IgD-negative memory B cell (primary cell): ENCODE data around the gene EXOG. TPM values are rescaled to one million over a fixed set of nuclear protein-coding genes. Genes with fewer than 3 reads are reported as not detected.

Experiments
- H3K27ac Mint-ChIP-seq, 3 donors: one replicate each; pipeline ENCODE4 v1.8.0; 2020 to 2022; ENCODE audit warnings: mild to moderate bottlenecking in 3 of 3, mixed read lengths in 3 of 3, moderate library complexity in 1 of 3
- H3K27me3 Mint-ChIP-seq: one replicate; pipeline ENCODE4 v1.8.0; 2021; ENCODE audit warnings: mixed read lengths
- H3K36me3 Mint-ChIP-seq: one replicate; pipeline ENCODE4 v1.8.0; 2020; ENCODE audit warnings: mild to moderate bottlenecking, mixed read lengths
- H3K4me1 Mint-ChIP-seq, 3 donors: one replicate each; pipeline ENCODE4 v1.8.0; 2020 to 2022; ENCODE audit warnings: mixed read lengths in 3 of 3, mild to moderate bottlenecking in 1 of 3
- H3K4me3 Mint-ChIP-seq, 4 donors: one replicate each; pipeline ENCODE4 v1.8.0; 2020 to 2022; ENCODE audit warnings: mild to moderate bottlenecking in 4 of 4, mixed read lengths in 4 of 4, moderate library complexity in 3 of 4
- H3K9me3 Mint-ChIP-seq, 3 donors: one replicate each; pipeline ENCODE4 v1.8.0; 2020 to 2021; ENCODE audit warnings: mixed read lengths in 3 of 3, mild to moderate bottlenecking in 1 of 3
- polyA plus RNA-seq: library from polyadenylated mRNA; unstranded; fragments of 300-500 nt; fragmentation: Illumina TruSeq; gene quantifications from one replicate; pipeline ENCODE4 v1.2.3, GENCODE V29; 2021

Gene EXOG
- polyA plus RNA-seq, 1 donor from 2014 or later: 13.6 TPM

DNA sequence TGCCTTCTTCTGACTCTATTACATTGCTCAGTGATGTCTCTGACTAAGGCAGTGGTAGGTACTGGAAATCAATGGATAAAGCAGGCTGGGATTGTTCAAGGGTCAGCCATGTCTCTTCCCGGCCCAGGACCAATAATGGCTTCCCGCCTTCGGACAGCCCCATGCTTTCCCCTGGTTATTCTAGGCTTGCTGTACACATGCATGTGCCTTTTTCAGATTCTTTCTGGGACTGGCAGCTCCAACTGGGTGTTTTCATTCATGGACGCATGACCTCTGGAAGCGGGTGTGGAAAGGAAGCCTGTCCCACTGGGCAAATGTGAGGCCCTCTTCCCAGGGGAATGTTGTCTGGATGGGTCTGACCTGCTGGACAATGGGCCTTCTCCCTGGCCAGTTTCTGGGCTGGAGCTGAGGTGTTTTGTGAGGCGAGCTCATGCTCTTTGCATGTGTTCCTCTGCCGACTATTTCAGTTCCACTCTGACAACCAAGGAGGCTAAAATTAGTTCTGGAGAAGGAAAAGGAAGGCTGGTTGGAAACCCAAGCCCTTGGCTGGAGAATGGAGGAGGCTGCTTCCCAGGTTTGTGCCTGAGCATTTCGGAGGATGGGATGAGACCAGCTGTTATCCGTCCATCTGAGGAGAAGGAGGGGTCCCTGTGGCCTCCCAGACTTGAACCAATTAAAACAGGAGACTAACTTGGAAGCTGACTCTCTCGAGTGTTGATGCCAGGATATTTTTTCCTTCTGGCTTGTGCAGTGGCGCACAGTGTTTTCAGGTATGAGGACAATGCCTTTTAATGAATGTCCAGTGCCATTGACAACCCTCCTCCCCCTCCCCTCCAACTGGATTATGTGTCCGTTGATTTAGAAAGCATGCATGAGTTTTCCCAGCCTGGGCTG, 35.5 kb upstream of the EXOG start:
- Mint-ChIP-seq H3K36me3 (no peaks in the 10 kb centered on the region), H3K27me3 (no peaks in the 10 kb centered on the region), H3K9me3 (peaks cover 0 to 3% (median 2%) of the 10 kb centered on the region in 3 donors), H3K4me1 (peaks cover 0 to 6% (median 2%) of the 10 kb centered on the region in 3 donors), H3K4me3 (peak overlapping the region in 1 of 4 donors; percentile 13), H3K27ac (no peak overlapping the region)

DNA sequence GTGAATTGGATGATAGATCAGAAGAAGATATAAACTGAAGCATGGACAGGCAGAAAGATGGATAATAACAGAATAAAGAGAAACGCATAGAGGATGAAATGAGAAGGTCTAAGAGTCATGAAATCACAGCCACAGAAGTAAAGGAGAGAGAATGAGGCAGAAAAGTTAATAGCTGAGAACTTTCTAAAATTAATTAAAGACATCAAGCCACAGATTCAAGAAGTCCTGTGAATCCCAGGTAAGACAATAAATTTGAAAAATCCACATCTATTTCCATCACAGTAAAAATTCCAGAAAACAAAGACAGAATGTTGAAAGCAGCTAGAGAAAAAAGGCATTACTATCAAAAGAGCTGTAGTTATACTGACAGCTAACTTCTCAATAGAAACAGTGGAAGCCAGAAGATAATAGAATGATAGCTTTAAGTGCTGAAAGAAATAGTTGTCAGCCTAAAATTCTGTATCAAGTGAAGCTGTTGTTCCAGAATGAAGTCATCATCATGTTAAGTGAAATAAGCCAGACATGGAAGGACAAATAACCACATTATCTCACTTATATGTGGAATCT, 30.5 kb upstream of the EXOG start:
- no peaks in the 10 kb centered on the region for H3K4me1 Mint-ChIP-seq
- no peak overlapping the region for H3K4me3 Mint-ChIP-seq
- peak overlapping the region in 2 of 3 donors; percentile 14 to 78 for H3K27ac Mint-ChIP-seq
- no peaks in the 10 kb centered on the region for H3K27me3 Mint-ChIP-seq
- peaks cover 2% of the 10 kb centered on the region for H3K36me3 Mint-ChIP-seq
- H3K9me3 Mint-ChIP-seq: peaks cover 7 to 28% (median 8%) of the 10 kb centered on the region in 3 donors

DNA sequence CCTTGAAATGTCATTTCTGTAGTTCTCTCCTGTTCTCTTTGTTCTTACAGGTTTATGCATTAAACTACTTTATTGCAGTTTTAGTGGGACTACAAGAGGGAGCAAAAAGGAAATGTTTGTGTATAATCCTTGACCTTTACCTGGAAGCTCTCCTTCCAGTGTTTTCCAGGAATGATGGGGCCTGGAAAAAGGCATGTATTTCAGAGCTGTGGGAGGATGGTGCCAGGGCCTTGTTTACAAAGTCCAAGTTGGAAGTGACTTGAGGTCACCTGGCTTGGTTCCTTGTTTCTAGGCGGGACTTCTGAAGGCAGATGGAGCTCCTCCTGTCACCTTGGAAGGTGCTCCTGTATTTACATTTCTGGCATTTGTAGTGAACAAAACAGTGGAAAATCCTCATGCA, 27.4 kb upstream of the EXOG start:
- H3K4me3 Mint-ChIP-seq: no peak overlapping the region
- H3K36me3 Mint-ChIP-seq: peaks cover 2% of the 10 kb centered on the region
- H3K9me3 Mint-ChIP-seq: peaks cover 7 to 29% (median 8%) of the 10 kb centered on the region in 3 donors
- H3K27ac Mint-ChIP-seq: no peak overlapping the region
- no peaks in the 10 kb centered on the region for H3K27me3 Mint-ChIP-seq
- no peaks in the 10 kb centered on the region for H3K4me1 Mint-ChIP-seq

DNA sequence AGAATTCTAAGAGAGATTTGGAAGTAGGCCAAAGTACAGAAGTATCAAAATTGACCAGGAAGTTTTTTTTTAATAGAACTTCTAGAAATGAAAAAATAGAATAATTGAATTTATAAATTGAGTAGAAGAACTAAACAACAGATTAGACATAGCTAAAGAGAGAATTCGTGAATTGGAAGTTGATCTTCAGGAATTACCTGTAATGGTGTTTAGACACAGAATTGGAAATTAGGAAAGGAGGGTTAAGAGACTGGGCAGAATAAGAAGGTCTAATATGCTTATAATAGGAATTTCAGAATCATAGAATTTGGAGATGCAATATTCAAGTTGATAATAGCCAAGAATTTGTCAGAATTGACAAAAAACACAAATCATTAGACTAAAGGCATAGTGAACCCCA, 26.3 kb upstream of the EXOG start:
- H3K27ac Mint-ChIP-seq: no peak overlapping the region
- no peaks in the 10 kb centered on the region for H3K4me1 Mint-ChIP-seq
- no peak overlapping the region for H3K4me3 Mint-ChIP-seq
- peaks cover 7 to 29% (median 7%) of the 10 kb centered on the region in 3 donors for H3K9me3 Mint-ChIP-seq
- peaks cover 2% of the 10 kb centered on the region for H3K36me3 Mint-ChIP-seq
- H3K27me3 Mint-ChIP-seq: no peaks in the 10 kb centered on the region

DNA sequence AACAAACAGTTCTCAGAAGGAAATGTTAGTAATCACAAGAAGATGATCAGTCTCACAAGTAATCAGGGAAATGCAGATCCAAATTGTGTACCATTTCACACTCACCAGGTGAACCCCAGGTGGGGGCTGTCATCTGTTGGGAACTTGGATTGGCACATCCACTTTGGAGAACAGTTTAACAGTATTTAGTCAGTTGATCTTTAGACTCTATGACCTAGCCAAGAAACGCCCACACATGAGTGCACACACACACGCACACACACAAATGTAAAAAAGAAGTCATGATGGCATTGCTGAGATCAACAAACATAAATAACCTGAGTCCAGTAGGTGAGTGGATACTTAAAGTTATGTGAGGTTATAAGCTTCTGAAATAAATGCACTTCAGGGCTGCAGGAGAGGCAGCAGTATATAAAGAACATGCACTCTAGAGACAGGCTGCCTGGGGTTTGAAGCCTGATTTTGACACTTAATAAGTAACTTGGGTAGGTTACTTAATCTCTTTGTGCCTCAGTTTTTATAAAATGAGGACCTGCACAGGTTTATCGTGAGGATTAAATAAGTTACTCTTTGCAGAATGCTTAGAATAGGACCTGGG, 24.8 kb upstream of the EXOG start:
- Mint-ChIP-seq H3K36me3 (peaks cover 2% of the 10 kb centered on the region), H3K9me3 (peaks cover 7 to 22% (median 7%) of the 10 kb centered on the region in 3 donors), H3K4me1 (no peaks in the 10 kb centered on the region), H3K4me3 (no peak overlapping the region), H3K27ac (no peak overlapping the region), H3K27me3 (no peaks in the 10 kb centered on the region)

DNA sequence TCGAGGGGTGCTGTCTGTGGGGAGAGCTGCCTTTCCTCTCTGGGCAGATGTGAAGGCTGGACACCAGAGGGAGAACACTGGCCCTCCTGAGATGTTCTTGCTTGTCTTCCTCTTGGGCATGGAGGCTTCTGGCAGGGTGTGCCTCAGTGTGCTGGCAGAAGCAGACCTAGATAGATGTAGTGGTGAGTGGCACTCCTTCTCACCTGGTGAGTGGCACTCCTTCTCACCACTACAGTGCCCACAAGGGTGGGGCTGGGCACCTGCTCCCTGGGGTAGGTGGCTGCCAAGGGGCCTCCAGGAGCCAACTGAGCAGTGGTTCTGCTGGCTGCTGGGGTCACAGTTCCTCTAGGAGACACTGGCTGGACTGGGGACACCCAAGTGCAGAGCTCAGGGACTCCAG, 23.8 kb upstream of the EXOG start:
- no peaks in the 10 kb centered on the region for H3K27me3 Mint-ChIP-seq
- no peaks in the 10 kb centered on the region for H3K4me1 Mint-ChIP-seq
- no peaks in the 10 kb centered on the region for H3K36me3 Mint-ChIP-seq
- H3K9me3 Mint-ChIP-seq: peaks cover 5 to 22% (median 7%) of the 10 kb centered on the region in 3 donors
- H3K4me3 Mint-ChIP-seq: no peak overlapping the region
- no peak overlapping the region for H3K27ac Mint-ChIP-seq

DNA sequence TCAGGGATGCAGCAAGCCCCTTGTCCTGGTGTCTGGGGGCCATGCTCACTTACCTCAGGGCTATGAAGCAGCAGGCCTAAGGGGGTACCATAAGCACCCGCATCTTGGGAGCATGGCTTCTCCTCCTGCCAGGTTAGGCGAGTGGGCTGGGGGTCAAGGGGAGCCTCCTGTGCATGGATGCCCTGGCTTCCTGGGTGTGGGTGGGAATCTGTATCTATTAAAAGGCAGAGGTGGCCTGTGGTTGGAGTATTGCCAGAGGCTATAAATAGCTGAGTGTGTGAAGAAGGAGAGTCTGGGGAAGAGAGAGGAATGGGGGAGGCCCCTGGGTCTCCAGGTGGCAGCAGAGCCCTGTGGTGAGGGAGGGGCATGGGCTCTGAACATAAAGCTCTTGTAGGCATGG, 22.9 kb upstream of the EXOG start:
- H3K4me1 Mint-ChIP-seq: no peaks in the 10 kb centered on the region
- H3K4me3 Mint-ChIP-seq: no peak overlapping the region
- H3K36me3 Mint-ChIP-seq: no peaks in the 10 kb centered on the region
- no peaks in the 10 kb centered on the region for H3K27me3 Mint-ChIP-seq
- H3K27ac Mint-ChIP-seq: peak overlapping the region in 1 of 3 donors; percentile 59
- peaks cover 5 to 22% (median 7%) of the 10 kb centered on the region in 3 donors for H3K9me3 Mint-ChIP-seq

DNA sequence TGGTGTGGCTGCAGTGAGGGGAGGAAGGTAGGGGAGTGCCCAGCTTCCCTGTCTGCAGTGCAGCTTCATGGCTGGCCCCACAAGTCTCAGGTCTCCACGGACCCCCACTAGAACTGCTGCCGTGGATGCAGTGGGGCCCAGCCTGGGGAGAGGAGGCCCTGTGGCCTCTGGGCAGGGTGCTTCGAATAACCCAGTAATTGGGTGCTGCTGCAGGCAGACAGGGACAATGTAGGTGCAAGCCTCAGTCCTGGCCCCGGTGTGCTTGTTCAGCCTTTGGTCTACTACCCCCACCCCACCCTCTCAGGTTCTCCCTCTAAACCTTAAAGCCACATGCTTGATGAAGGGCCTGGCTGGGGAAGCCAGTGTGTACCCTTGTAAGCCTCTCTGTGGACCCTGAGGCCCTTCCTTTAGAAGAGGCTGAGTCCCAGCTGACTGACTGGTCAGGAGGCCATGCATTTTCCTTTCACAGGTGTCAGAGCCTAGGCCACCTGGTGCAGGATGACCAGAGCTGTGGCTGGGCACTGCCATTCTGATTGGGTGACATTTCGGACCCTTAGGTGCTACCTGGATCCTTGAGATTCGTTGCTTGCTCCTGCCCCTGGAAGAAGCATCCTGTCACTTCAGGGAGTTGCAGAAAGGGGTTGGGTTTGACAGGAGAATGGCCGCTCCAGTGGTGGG, 21.1 kb upstream of the EXOG start:
- Mint-ChIP-seq H3K27ac (no peak overlapping the region), H3K27me3 (no peaks in the 10 kb centered on the region), H3K9me3 (peaks cover 0 to 6% (median 0%) of the 10 kb centered on the region in 3 donors), H3K36me3 (no peaks in the 10 kb centered on the region), H3K4me1 (no peaks in the 10 kb centered on the region), H3K4me3 (no peak overlapping the region)

DNA sequence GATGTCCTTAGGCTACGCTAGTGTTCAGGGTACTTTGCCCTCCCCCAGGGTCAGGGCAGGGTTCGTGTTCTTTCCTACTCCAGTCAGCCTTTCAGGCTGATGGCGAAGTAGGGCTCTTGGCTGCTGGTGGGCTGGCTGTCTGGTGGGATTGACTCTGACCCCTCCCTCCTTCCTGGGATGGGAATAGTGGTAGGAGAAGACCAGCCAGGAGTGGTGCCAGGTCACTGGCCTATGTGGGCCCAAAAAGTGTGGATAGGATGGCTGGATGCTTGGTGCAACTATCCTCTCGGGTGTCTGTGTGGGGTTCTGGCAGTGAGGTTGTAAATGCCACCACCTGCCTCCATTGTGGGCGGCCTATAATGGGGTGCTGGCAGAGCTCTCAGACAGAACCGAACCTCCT, 20.4 kb upstream of the EXOG start:
- H3K36me3 Mint-ChIP-seq: no peaks in the 10 kb centered on the region
- no peak overlapping the region for H3K4me3 Mint-ChIP-seq
- peaks cover 0 to under 1% (median 0%) of the 10 kb centered on the region in 3 donors for H3K9me3 Mint-ChIP-seq
- H3K4me1 Mint-ChIP-seq: no peaks in the 10 kb centered on the region
- H3K27me3 Mint-ChIP-seq: no peaks in the 10 kb centered on the region
- H3K27ac Mint-ChIP-seq: no peak overlapping the region

DNA sequence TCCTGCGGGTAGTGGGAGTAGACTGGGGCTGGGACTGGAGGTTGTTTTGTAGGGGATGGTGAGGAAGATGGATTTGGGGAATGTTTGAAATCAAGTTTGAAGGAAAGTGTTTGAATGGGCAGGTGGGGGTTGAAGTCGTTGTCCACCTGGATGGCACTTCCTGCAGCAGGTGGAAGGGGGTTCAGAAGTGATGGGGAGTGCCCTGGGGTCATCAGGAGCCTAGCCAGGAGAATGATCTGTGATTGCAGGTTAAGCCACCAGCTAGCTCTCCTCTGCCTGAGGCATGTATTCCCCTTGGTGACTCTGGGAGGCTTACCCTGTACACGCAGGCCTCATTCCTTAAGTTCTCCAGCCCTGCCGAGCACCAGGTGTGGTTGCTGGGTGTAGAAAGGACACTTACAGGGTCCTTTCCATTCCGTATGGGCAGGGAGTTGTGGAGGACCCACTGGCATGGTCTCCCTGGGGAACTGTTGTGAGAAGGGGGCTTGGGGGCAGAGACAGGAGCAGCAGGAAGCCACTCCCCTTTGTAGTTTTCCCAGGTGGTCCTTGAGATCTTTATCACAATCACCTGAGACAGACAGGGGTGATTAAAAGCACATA, 19.9 kb upstream of the EXOG start:
- H3K36me3 Mint-ChIP-seq: no peaks in the 10 kb centered on the region
- H3K27me3 Mint-ChIP-seq: no peaks in the 10 kb centered on the region
- no peaks in the 10 kb centered on the region for H3K9me3 Mint-ChIP-seq
- no peak overlapping the region for H3K27ac Mint-ChIP-seq
- H3K4me1 Mint-ChIP-seq: no peaks in the 10 kb centered on the region
- no peak overlapping the region for H3K4me3 Mint-ChIP-seq

DNA sequence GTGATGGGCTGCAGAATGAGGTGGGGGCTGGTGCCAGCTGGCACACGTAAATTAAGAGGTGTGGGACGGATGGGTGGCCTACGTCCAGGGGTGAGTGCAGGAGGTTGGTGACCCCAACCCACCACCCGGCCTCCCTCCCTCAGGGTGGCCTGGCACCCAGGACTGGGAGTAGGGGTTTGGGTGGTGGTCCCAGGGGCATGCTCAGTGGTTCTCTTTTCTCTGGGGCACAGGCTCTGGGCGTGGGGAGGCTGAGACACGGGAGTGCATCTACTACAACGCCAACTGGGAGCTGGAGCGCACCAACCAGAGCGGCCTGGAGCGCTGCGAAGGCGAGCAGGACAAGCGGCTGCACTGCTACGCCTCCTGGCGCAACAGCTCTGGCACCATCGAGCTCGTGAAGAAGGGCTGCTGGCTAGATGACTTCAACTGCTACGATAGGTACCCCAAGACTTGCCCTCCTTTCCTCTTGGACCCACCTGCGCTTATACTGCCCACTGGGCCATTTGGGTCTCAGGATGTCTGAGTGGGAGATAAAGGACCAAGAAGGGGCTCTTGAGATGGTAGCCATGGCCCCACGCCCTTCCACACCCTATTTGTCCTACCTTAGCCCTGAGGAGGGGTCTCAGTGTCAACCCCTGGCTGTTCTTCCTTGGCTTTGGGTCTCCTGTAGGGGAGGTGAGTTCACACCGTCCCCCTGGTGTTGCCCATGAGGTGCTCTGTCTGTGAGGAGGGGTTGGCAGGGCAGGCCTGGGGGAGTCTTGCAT, 18.9 kb upstream of the EXOG start:
- H3K4me3 Mint-ChIP-seq: no peak overlapping the region
- no peaks in the 10 kb centered on the region for H3K27me3 Mint-ChIP-seq
- H3K36me3 Mint-ChIP-seq: no peaks in the 10 kb centered on the region
- no peaks in the 10 kb centered on the region for H3K4me1 Mint-ChIP-seq
- H3K27ac Mint-ChIP-seq: no peak overlapping the region
- H3K9me3 Mint-ChIP-seq: no peaks in the 10 kb centered on the region

DNA sequence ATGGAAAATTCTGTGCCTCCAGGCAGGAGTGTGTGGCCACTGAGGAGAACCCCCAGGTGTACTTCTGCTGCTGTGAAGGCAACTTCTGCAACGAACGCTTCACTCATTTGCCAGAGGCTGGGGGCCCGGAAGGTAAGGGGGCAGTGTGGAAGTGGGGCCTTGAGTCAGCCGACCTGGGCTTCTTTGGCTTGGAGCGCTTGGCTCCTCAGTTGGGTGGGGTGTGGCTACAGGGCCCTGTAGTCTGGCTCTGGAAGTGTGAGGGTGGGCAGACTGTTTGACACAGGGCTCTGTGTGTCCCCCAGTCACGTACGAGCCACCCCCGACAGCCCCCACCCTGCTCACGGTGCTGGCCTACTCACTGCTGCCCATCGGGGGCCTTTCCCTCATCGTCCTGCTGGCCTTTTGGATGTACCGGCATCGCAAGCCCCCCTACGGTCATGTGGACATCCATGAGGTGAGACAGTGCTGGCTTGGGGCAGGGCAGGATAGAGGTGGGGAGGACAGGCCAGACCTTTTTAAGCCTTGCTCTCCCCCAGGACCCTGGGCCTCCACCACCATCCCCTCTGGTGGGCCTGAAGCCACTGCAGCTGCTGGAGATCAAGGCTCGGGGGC, 18.2 kb upstream of the EXOG start:
- H3K9me3 Mint-ChIP-seq: no peaks in the 10 kb centered on the region
- H3K4me3 Mint-ChIP-seq: no peak overlapping the region
- H3K4me1 Mint-ChIP-seq: no peaks in the 10 kb centered on the region
- no peaks in the 10 kb centered on the region for H3K27me3 Mint-ChIP-seq
- no peaks in the 10 kb centered on the region for H3K36me3 Mint-ChIP-seq
- no peak overlapping the region for H3K27ac Mint-ChIP-seq

DNA sequence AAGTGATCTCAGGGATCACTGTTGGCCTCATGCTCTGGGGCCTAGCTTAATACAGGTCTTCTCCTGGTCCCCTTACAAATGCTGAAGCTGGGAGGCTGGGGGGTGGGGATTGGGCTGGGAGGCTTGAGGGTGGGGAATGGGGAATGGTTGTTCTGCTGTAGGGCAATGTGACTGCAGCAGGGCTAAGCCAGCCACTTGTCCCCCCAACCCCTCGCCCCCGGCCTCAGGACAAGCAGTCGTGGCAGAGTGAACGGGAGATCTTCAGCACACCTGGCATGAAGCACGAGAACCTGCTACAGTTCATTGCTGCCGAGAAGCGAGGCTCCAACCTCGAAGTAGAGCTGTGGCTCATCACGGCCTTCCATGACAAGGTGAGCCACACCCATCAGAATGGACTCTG, 17.2 kb upstream of the EXOG start:
- no peak overlapping the region for H3K4me3 Mint-ChIP-seq
- H3K27me3 Mint-ChIP-seq: no peaks in the 10 kb centered on the region
- no peaks in the 10 kb centered on the region for H3K9me3 Mint-ChIP-seq
- peaks cover 3% of the 10 kb centered on the region for H3K36me3 Mint-ChIP-seq
- H3K27ac Mint-ChIP-seq: no peak overlapping the region
- peaks cover 0 to 1% (median 0%) of the 10 kb centered on the region in 3 donors for H3K4me1 Mint-ChIP-seq
